HL-60 (cell line): ENCODE results near the gene CNBD2.

Source experiments
- TF ChIP-seq, protein P1 (sequence below): IDR thresholded peaks from one replicate; pipeline ENCODE4 v1.5.1; 2011; ENCODE audit warnings: low read length, control low read depth, inconsistent platforms; ENCODE audit not compliant: insufficient read depth
- TF ChIP-seq, protein P2 (sequence below): IDR thresholded peaks from 2 replicates; pipeline ENCODE4 v1.6.1; 2012; ENCODE audit warnings: low read depth; ENCODE audit not compliant: insufficient replicate concordance

DNA sequence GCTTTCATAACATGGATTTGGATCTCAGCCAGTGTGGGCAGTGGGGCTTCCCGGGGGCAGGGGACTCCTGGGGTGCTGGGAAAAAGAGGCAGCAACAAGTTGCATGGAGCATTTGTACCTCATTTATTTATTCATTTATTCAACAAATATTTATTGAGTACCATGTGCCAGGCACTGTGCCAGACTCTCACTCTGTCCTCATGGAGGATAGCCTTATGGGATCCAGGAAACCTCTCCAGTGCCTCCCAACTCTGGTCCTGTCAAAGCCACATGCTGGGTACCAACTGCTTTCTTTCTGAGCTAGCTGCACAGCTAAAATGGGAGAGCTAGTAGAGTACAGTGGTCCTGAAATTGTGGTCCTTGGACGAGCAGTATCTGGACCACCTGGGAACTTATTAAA is 98.4 kb downstream of the CNBD2 start:
- TF ChIP-seq, protein P1, sequence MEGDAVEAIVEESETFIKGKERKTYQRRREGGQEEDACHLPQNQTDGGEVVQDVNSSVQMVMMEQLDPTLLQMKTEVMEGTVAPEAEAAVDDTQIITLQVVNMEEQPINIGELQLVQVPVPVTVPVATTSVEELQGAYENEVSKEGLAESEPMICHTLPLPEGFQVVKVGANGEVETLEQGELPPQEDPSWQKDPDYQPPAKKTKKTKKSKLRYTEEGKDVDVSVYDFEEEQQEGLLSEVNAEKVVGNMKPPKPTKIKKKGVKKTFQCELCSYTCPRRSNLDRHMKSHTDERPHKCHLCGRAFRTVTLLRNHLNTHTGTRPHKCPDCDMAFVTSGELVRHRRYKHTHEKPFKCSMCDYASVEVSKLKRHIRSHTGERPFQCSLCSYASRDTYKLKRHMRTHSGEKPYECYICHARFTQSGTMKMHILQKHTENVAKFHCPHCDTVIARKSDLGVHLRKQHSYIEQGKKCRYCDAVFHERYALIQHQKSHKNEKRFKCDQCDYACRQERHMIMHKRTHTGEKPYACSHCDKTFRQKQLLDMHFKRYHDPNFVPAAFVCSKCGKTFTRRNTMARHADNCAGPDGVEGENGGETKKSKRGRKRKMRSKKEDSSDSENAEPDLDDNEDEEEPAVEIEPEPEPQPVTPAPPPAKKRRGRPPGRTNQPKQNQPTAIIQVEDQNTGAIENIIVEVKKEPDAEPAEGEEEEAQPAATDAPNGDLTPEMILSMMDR: no peak
- TF ChIP-seq, protein P2, sequence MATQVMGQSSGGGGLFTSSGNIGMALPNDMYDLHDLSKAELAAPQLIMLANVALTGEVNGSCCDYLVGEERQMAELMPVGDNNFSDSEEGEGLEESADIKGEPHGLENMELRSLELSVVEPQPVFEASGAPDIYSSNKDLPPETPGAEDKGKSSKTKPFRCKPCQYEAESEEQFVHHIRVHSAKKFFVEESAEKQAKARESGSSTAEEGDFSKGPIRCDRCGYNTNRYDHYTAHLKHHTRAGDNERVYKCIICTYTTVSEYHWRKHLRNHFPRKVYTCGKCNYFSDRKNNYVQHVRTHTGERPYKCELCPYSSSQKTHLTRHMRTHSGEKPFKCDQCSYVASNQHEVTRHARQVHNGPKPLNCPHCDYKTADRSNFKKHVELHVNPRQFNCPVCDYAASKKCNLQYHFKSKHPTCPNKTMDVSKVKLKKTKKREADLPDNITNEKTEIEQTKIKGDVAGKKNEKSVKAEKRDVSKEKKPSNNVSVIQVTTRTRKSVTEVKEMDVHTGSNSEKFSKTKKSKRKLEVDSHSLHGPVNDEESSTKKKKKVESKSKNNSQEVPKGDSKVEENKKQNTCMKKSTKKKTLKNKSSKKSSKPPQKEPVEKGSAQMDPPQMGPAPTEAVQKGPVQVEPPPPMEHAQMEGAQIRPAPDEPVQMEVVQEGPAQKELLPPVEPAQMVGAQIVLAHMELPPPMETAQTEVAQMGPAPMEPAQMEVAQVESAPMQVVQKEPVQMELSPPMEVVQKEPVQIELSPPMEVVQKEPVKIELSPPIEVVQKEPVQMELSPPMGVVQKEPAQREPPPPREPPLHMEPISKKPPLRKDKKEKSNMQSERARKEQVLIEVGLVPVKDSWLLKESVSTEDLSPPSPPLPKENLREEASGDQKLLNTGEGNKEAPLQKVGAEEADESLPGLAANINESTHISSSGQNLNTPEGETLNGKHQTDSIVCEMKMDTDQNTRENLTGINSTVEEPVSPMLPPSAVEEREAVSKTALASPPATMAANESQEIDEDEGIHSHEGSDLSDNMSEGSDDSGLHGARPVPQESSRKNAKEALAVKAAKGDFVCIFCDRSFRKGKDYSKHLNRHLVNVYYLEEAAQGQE: no peak
